HepG2 (cell line): ENCODE data around the gene MRGPRE. TPM values are rescaled to one million over a fixed set of nuclear protein-coding genes. Genes with fewer than 3 reads are reported as not detected.
A peak's percentile ranks its signal among the peaks of the same experiment; 100 is the strongest.

Experiments used
- ATAC-seq: fragments of 200-7000 bp; cut with Tn5 transposase; 3 replicates; pipeline ENCODE4 v1.9.1; 2020; ENCODE audit warnings: mild to moderate bottlenecking, moderate library complexity
- BruUV-seq: library from RNA; stranded (reverse); fragments of 400-500 nt; replicated peaks from 2 replicates; lab custom pipeline; 2021; lab: Mats Ljungman, UMichigan
- CTCF ChIA-PET: fragments of 300-600 bp; formaldehyde crosslinking; extraction: SDS; loops from one replicate; lab custom pipeline; 2021; ENCODE audit warnings: low total read pairs, inconsistent platforms, low intra/inter-chr PET ratio; lab: Yijun Ruan, JAX
- POLR2A ChIA-PET: fragments of 350-600 bp; sonication (Branson Sonifier 250); formaldehyde crosslinking; loops from one replicate; lab custom pipeline; 2020; ENCODE audit warnings: antibody characterized with exemption, inconsistent platforms; lab: Yijun Ruan, JAX
- DNase-seq: peaks from one replicate; pipeline ENCODE4 v3.0.0-alpha.2; 2015; ENCODE audit warnings: low spot score
- FAIRE-seq: peaks from 3 replicates; lab custom pipeline; 2011; peaks lifted over from hg19 to GRCh38; lab: Jason Lieb, UNC
- H2AFZ ChIP-seq: one replicate; pipeline ENCODE4 v1.6.1; 2011; ENCODE audit warnings: low read length, inconsistent platforms
- H3K27ac ChIP-seq: fragments of 300-600 bp; 3 replicates; pipeline ENCODE4 v1.8.0; 2011; ENCODE audit warnings: mixed run types, mild to moderate bottlenecking, mixed read lengths, low read length, inconsistent platforms; ENCODE audit not compliant: insufficient read depth; ENCODE audit errors: extremely low read length
- H3K27me3 ChIP-seq, 2 experiments: fragments of 200-600 bp in 1 of 2; 2 replicates in 1 of 2; 3 replicates in 1 of 2; pipeline versions ENCODE4 v1.6.0 to v1.8.0; 2011; ENCODE audit warnings: low read length in 2 of 2, mild to moderate bottlenecking in 2 of 2, moderate library complexity in 2 of 2, inconsistent platforms in 1 of 2; ENCODE audit not compliant: insufficient read depth in 2 of 2, control insufficient read depth in 1 of 2
- H3K36me3 ChIP-seq, 2 experiments: fragments of 200-600 bp in 1 of 2; replicated peaks in 1 of 2; 2 replicates in 1 of 2; 3 replicates in 1 of 2; pipeline versions ENCODE4 v1.5.1 to v1.8.0; 2011; ENCODE audit warnings: low read length in 2 of 2, inconsistent platforms in 1 of 2; ENCODE audit not compliant: insufficient read depth in 2 of 2, control insufficient read depth in 1 of 2
- H3K4me1 ChIP-seq: 2 replicates; pipeline ENCODE4 v1.5.1; 2012; ENCODE audit warnings: low read length, inconsistent platforms; ENCODE audit not compliant: insufficient read depth
- H3K4me2 ChIP-seq: 2 replicates; pipeline ENCODE4 v1.6.0; 2011; ENCODE audit warnings: low read depth, low read length, inconsistent platforms
- H3K4me3 ChIP-seq, 3 experiments: fragments of 200-600 bp in 1 of 3; sonication (generic), shearing (Covaris generic) in 1 of 3; replicated peaks in 1 of 3; 2 replicates each; pipeline ENCODE4 v1.5.1; 2011 to 2016; ENCODE audit warnings: low read length in 3 of 3, inconsistent platforms in 2 of 3, low read depth in 2 of 3, mild to moderate bottlenecking in 2 of 3, control low read depth in 1 of 3, mixed read lengths in 1 of 3; ENCODE audit not compliant: insufficient read depth in 1 of 3
- H3K79me2 ChIP-seq: one replicate; pipeline ENCODE4 v1.6.1; 2011; ENCODE audit warnings: low read length, inconsistent platforms; ENCODE audit not compliant: insufficient read depth
- H3K9ac ChIP-seq: 2 replicates; pipeline ENCODE4 v1.6.0; 2011; ENCODE audit warnings: mild to moderate bottlenecking, low read depth, low read length, inconsistent platforms; ENCODE audit not compliant: insufficient read depth
- H3K9me3 ChIP-seq: 2 replicates; pipeline ENCODE4 v1.5.1; 2012; ENCODE audit warnings: mild to moderate bottlenecking, low read length
- H4K20me1 ChIP-seq: 2 replicates; pipeline ENCODE4 v1.6.0; 2011; ENCODE audit warnings: inconsistent platforms, mild to moderate bottlenecking, low read length, moderate library complexity; ENCODE audit not compliant: insufficient read depth
- ATF7 ChIP-seq, 2 experiments: fragments of 450-650 bp in 1 of 2; sonication (generic) in 1 of 2; formaldehyde crosslinking in 1 of 2; IDR thresholded peaks; 2 replicates each; pipeline versions ENCODE4 v1.4.0 to v1.6.1; 2016 to 2020; ENCODE audit warnings: antibody characterized with exemption in 1 of 2, mild to moderate bottlenecking in 1 of 2, missing genetic modification reagents in 1 of 2
- CREB1 ChIP-seq, 2 experiments: fragments of 450-650 bp in 1 of 2; IDR thresholded peaks; 2 replicates each; pipeline ENCODE4 v1.6.1; 2016 to 2017; ENCODE audit warnings: control low read depth in 1 of 2, mild to moderate bottlenecking in 1 of 2, missing compliant biosample characterization in 1 of 2, missing genetic modification characterization in 1 of 2
- FOXA1 ChIP-seq, 2 experiments: fragments of 450-650 bp in 1 of 2; sonication (generic) in 1 of 2; formaldehyde crosslinking in 1 of 2; IDR thresholded peaks; 2 replicates each; pipeline versions ENCODE4 v1.4.0 to v1.6.1; 2016 to 2020; ENCODE audit warnings: missing genetic modification reagents in 1 of 2
- NFIC ChIP-seq: IDR thresholded peaks from 2 replicates; pipeline ENCODE4 v1.6.1; 2012; ENCODE audit warnings: mild to moderate bottlenecking, low read length, inconsistent platforms
- NFKB2 ChIP-seq: sonication (generic); formaldehyde crosslinking; IDR thresholded peaks from 2 replicates; pipeline ENCODE4 v1.4.0; 2020; ENCODE audit warnings: missing genetic modification reagents, borderline replicate concordance
- RBM22 ChIP-seq: fragments of 200-400 bp; formaldehyde crosslinking; optimal IDR thresholded peaks from 2 replicates; pipeline ENCODE3; 2017; ENCODE audit warnings: mild to moderate bottlenecking, low read length, moderate library complexity
- SOX6 ChIP-seq, 2 experiments: fragments of 450-650 bp in 1 of 2; sonication (generic) in 1 of 2; formaldehyde crosslinking in 1 of 2; IDR thresholded peaks; 2 replicates each; pipeline versions ENCODE4 v1.4.0 to v1.6.1; 2017 to 2020; ENCODE audit warnings: antibody characterized with exemption in 1 of 2, mild to moderate bottlenecking in 1 of 2, missing genetic modification reagents in 1 of 2
- TRIM22 ChIP-seq: fragments of 450-650 bp; IDR thresholded peaks from 2 replicates; pipeline ENCODE4 v1.6.1; 2017
- ZNF282 ChIP-seq: fragments of 450-650 bp; IDR thresholded peaks from 2 replicates; pipeline ENCODE4 v1.6.1; 2018; ENCODE audit not compliant: partially characterized antibody
- ZNF496 ChIP-seq: sonication (generic); formaldehyde crosslinking; IDR thresholded peaks from 2 replicates; pipeline ENCODE4 v1.8.1; 2023; ENCODE audit warnings: mild to moderate bottlenecking, moderate library complexity, missing genetic modification reagents; ENCODE audit not compliant: insufficient replicate concordance
- ZNF563 ChIP-seq: sonication (generic); formaldehyde crosslinking; IDR thresholded peaks from 2 replicates; pipeline ENCODE4 v1.8.0; 2022; ENCODE audit warnings: mild to moderate bottlenecking, moderate library complexity, missing genetic modification reagents
- WGBS: methylation state at CpG from one replicate; pipeline ENCODE4 v1.1.6; 2017; ENCODE audit warnings: low lambda C conversion rate; 5-methylcytosine and 5-hydroxymethylcytosine counted together
- in situ Hi-C: cut with HindIII; loops from 2 replicates; pipeline ENCODE4 v1.10.0; 2017; ENCODE audit warnings: low pct_unique_long_range_greater_than_20kb; ENCODE audit not compliant: extremely low pct_ligation_motif_present
- intact Hi-C: fragments of 100-400 bp; cut with micrococcal nuclease; formaldehyde crosslinking; loops from one replicate; pipeline ENCODE4 v1.10.0; 2022; ENCODE audit not compliant: unreplicated experiment
- polyA plus RNA-seq, 8 experiments: library from polyadenylated mRNA; depleted of rRNA in 3 of 8; stranded (reverse) in 7 of 8; unstranded in 1 of 8; fragments of >200 nt; fragmentation: Illumina TruSeq in 4 of 8; extraction: Trizol in 4 of 8; gene quantifications; 2 replicates each; pipeline versions ENCODE4 v1.2.1 to v1.2.3, GENCODE V29; 2011 to 2016; ENCODE audit warnings: low read depth in 4 of 8, missing spikeins in 1 of 8, mixed read lengths in 1 of 8; ENCODE audit not compliant: insufficient read depth in 1 of 8
- total RNA-seq, 5 experiments: library from RNA; depleted of rRNA; stranded (reverse); fragments of >200 nt; fragmentation: Illumina TruSeq; extraction: Trizol; gene quantifications; 2 replicates each; pipeline ENCODE4 v1.2.3, GENCODE V29; 2016; ENCODE audit warnings: low read depth in 1 of 5

Gene MRGPRE
- total and polyA plus RNA-seq, 2 of the 13 experiments (the other 11 are each of a cell fraction or from before 2014, with no cell fraction given): not detected

GRCh38 chr11:3206922-3207204, 25.4 kb downstream of the MRGPRE start:
- no peaks in the 10 kb centered on the region for H3K4me1 ChIP-seq
- H3K27ac ChIP-seq: no peak overlapping the region
- no TSS peak for BruUV-seq
- no peak overlapping the region for H2AFZ ChIP-seq
- no peak overlapping the region for H3K9ac ChIP-seq
- DNase-seq: no peak
- no peak for TF ChIP-seq RBM22
- peak; percentile 85 for TF ChIP-seq CREB1 (IDR thresholded peaks at IDR 0.05)
- no peak for TF ChIP-seq CREB1 (CRISPR knock-in tag; IDR thresholded peaks at IDR 0.05)
- WGBS: 53% methylated on average over 1 of the region's 1 CpG
- H3K36me3 ChIP-seq: no peaks in the 10 kb centered on the region
- intact Hi-C loops: no loop called here
- no peak overlapping the region for H3K4me3 ChIP-seq
- peaks cover 9 to 39% of the 10 kb centered on the region in 2 experiments; a peak in 4 of 5 replicates for H3K27me3 ChIP-seq
- H3K4me2 ChIP-seq: no peak overlapping the region
- in situ Hi-C loops: no loop called here
- no peak for ATAC-seq
- FAIRE-seq: no peak
- H3K9me3 ChIP-seq: no peaks in the 10 kb centered on the region
- ChIA-PET POLR2A (no interaction called here), CTCF (no interaction called here)
- H4K20me1 ChIP-seq: no peaks in the 10 kb centered on the region
- H3K79me2 ChIP-seq: no peaks in the 10 kb centered on the region

- in situ Hi-C loops: no loop called here
- H3K9me3 ChIP-seq: no peaks in the 10 kb centered on the region
- ATAC-seq (no peak), FAIRE-seq (no peak), DNase-seq (no peak)
- no peak overlapping the region for H3K27ac ChIP-seq
- CTCF ChIA-PET: no interaction called here
- H3K36me3 ChIP-seq: no peaks in the 10 kb centered on the region
- H3K4me3 ChIP-seq: no peak overlapping the region
- POLR2A ChIA-PET: no interaction called here
- H4K20me1 ChIP-seq: no peaks in the 10 kb centered on the region
- H3K4me2 ChIP-seq: no peak overlapping the region
- H2AFZ ChIP-seq: no peak overlapping the region
- intact Hi-C loops: no loop called here
- H3K79me2 ChIP-seq: no peaks in the 10 kb centered on the region
- peaks cover 12 to 44% of the 10 kb centered on the region in 2 experiments for H3K27me3 ChIP-seq
- 13% methylated on average over 8 of the region's 8 CpGs for WGBS
- no peaks in the 10 kb centered on the region for H3K4me1 ChIP-seq
- H3K9ac ChIP-seq: no peak overlapping the region
- BruUV-seq: no TSS peak
- peak; percentile 12 for TF ChIP-seq ZNF282
- TF ChIP-seq TRIM22: 0 out of 2 replicates have a peak, but pooled peaks have one; percentile 76
- TF ChIP-seq ZNF496 (CRISPR knock-in tag): no peak
- TF ChIP-seq ATF7 (IDR thresholded peaks at IDR 0.05): peak; percentile 38; the same call in 1 of the 2 replicates
- TF ChIP-seq ATF7 (CRISPR knock-in tag; IDR thresholded peaks at IDR 0.05): no peak
- 0 out of 2 replicates have a peak, but pooled peaks have one; percentile 21 for TF ChIP-seq FOXA1 (IDR thresholded peaks at IDR 0.05)
- no peak for TF ChIP-seq FOXA1 (CRISPR knock-in tag; IDR thresholded peaks at IDR 0.05)
- no peak for TF ChIP-seq ZNF563 (CRISPR knock-in tag)
- peak; percentile 98 for TF ChIP-seq CREB1 (IDR thresholded peaks at IDR 0.05)
- no peak for TF ChIP-seq CREB1 (CRISPR knock-in tag; IDR thresholded peaks at IDR 0.05)
- no peak for TF ChIP-seq NFKB2
- TF ChIP-seq NFIC: no peak
- TF ChIP-seq SOX6 (IDR thresholded peaks at IDR 0.05): 0 out of 2 replicates have a peak, but pooled peaks have one; percentile 16
- no peak for TF ChIP-seq SOX6 (CRISPR knock-in tag; IDR thresholded peaks at IDR 0.05)
Observed at GRCh38 chr11:3206156-3206921, 25.9 kb downstream of the MRGPRE start.
